Hematopoietic multipotent progenitor cell treated with erythropoietin and hydrocortisone succinate and interleukin-3 and kit ligand, for 17 days (in vitro differentiated cells): ENCODE results near the gene TRIM73.
"Not testable (repeated sequence)": the region's sequence is repeated elsewhere in the genome, so short reads cannot be mapped to it uniquely, and the experiment has no call there.

ENCODE experiments used
- DNase-seq: peaks from one replicate; pipeline ENCODE4 v3.0.0-alpha.2; 2015; ENCODE audit warnings: low spot score

TRIM73 gene

GRCh38 chr7:75395329-75395728, at the start of gene TRIM73:
Gene TRIM73, plus strand, starts transcription at chr7:75395629. Its CDS starts 3,305 bp downstream, at chr7:75398934.
- DNase-seq: not testable (repeated sequence)

DNA sequence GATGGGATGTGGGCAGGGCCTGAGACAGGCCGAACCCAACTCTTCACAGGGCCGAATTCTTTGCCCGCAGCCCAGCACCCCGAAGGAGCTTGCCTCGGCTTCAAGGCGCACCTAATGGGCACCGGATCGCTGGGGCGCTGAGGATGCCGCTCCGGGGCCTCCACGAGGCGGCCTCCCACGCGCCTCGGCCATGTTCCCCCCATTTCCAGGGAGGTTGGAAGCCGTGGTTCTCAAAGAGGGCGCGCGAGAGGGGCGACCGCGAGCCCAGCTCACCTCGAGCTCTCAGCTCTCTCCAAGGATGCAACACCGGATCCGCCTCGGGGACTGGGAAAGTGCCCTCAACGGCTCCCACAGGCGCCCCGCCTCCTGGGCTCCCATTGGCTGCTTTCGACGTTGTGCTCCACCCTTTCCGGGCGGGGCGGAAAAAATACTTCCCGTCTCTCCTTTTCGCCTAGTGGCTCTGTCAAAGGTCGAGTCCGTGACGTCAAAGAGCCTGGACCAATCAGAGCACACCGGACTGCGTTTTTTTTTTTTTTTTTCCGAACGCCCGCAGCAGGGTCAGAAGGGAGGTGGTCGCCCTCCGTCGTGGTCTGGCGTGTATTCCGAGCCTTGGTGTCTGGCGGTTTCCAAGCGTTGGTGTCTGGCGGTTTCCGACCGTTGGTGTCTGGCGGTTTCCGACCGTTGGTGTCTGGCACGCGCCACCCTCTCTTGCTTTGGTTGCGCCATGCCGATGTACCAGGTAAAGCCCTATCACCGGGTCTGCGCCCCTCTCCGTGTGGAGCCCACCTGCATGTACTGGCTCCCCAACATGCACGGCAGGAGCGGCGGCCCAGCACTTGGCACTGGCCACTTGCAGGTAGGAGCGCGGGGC, 36.5 kb upstream of the TRIM73 start:
- DNase-seq: peak; percentile 43

DNA sequence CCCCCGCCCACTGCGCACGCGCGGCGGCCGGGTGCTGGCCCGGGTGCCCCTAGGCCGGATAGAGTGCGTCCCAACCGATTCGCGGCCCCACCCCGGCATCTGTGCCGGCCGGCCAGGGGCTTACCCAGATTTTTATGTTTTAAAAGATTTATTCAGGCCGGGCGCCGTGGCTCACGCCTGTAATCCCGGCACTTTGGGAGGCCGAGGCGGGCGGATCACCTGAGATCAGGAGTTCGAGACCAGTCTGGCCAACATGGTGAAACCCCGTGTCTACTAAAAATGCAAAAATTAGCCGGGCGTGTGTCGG, 35.9 kb upstream of the TRIM73 start:
- DNase-seq: not testable (repeated sequence)

DNA sequence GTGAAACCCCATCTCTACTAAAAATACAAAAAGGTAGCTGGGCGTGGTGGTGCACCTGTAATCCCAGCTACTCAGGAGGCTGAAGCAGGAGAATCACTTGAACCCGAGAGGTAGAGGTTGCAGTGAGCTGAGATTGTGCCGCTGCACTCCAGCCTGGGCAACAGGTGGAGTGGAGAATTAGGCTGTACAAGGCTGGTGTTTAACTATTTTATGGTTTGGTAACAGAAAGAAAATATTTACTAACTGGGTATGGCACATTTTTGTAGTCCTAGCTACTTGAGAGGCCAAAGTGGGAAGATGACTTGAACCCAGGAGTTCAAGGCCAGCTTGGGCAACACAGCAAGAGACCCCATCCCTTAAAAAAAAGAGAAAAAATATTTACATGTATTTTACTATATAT, 31.4 kb upstream of the TRIM73 start:
- not testable (repeated sequence) for DNase-seq

GRCh38 chr7:75366643-75367042, 28.8 kb upstream of the TRIM73 start:
- DNase-seq: not testable (repeated sequence)

GRCh38 chr7:75367313-75367712, 28.1 kb upstream of the TRIM73 start:
- not testable (repeated sequence) for DNase-seq

GRCh38 chr7:75374144-75374518, 21.3 kb upstream of the TRIM73 start:
- not testable (repeated sequence) for DNase-seq

DNA sequence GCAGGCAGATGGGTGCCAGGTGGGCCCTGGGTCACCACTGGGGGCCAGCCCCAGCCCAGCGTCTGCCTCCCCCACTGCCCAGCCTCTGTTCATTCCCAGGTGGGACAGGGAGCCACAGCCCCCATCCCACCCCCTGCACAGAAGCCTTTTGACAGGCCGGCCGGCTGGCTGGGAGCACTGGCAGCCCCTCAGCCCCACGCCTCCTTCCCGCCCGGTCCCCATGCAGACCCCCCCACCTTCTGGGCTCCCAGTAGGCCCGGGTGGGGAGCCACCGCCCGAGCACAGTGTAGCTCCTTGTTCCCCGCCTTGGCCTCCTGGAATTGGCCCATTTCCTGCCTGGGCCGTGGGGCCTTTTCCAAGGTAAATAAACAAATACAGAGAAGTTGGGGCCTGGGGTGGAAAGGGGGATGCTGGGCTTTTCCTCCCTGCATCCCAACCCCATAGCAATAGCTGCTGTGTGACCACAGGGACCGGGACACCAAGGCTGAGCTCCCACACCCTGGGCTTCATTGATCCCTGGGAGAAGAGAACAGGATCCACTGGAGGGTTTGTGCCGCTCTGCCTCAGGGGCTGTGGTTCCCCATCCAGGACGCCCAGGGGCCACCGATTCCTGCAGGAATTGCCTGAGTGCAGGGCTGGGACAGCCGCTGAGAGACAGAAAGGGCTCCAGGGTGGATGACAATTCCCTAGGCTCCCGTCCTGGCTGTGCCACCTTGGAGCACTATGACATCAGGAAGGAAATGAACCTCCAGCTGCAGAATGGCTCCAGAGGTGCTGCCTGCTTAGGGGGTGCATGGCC, 20.7 kb upstream of the TRIM73 start:
- not testable (repeated sequence) for DNase-seq

- DNase-seq: not testable (repeated sequence)
Observed at GRCh38 chr7:75393194-75393593, 2.2 kb upstream of the TRIM73 start.

DNA sequence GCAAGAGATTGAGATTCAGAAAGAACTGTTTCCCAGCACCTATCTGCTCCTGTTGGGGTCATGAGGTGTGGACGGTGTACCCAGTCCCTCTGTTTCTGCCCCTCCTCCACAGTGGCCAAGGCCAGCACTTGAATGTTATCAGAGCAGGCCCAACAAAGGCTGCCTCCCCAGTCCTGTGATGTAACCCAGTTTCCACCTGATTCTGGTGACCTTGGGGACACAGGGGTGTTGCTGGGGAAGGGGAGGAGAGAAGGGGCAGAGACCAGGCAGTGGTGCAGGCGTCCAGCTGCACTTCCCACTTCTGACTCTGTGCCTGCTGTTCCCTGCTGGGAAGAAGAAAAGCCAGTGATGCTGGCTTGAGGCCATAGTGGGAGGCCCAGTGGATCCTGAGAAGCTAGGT, 2.4 kb downstream of the TRIM73 start:
- not testable (repeated sequence) for DNase-seq

DNA sequence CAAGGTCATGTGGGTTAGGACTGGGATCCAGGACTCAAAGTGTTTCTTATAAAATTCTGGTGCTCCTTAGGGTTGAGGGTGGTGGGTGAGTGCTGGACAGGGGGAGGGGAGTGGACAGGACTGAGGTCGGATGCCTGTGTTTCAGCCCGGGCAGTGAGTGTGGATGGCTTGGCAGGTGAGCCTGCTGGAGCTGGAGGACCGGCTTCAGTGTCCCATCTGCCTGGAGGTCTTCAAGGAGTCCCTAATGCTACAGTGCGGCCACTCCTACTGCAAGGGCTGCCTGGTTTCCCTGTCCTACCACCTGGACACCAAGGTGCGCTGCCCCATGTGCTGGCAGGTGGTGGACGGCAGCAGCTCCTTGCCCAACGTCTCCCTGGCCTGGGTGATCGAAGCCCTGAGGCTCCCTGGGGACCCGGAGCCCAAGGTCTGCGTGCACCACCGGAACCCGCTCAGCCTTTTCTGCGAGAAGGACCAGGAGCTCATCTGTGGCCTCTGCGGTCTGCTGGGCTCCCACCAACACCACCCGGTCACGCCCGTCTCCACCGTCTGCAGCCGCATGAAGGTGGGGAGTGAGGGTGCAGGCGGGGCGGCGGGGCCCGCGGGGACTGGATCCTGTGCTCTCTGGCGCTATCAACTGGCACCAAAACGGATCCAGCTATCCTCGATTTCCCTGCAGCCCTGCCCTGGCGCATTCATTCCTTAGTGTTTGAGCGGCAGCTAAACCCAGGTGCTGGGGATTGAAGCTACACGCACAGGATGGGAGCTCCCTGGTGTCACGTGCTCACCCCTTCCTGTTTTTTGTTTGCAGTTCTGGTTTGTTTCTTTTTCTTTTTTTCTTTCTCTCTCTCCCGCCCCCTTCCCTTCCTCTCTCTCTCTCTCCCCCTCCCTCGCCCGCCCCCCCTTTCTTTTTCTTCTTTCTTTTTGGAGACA, 3.6 kb downstream of the TRIM73 start:
- DNase-seq: not testable (repeated sequence)

DNA sequence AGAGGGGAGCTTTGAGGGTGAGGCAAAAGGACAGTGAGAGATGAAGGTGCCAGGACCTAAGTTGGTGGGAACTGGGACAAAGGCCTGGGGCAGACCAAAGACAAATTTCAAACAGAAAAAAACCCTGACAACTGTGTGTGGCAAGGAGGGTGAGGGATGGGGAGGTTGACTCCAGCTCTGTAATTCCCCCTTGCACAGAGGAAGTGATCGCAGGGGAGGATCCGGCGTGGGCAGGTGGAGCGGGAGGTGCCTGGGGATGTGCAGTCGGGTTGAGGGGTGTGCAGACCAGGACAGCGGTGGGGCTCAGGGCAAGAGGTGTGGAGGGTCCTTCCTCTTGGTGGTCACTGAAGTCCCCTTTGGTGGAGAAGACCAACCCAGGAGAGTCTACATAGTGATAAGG, 5.1 kb downstream of the TRIM73 start:
- DNase-seq: not testable (repeated sequence)

GRCh38 chr7:75403455-75404443, 8.3 kb downstream of the TRIM73 start:
- DNase-seq: not testable (repeated sequence)

- not testable (repeated sequence) for DNase-seq
Observed at GRCh38 chr7:75404663-75405062, 9.2 kb downstream of the TRIM73 start.

GRCh38 chr7:75409880-75410822, 14.7 kb downstream of the TRIM73 start:
- not testable (repeated sequence) for DNase-seq

DNA sequence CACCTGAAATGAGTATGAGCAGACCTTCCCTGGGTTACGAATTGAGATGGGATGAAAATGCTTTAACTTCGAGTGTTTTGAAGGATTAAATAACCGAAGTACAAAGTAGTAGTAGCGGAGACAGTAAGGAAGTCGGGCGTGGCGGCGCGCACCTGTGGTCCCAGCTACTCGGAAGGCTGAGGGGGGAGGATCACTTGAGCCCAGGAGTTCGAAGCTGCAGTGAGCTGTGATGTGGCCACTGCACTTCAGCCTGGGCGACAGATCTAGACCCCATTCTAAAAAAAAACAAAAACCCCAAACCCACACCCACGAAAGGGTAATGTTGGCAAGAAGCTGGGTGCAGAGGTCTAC, 15.4 kb downstream of the TRIM73 start:
- DNase-seq: not testable (repeated sequence)

- DNase-seq: not testable (repeated sequence)
Observed at GRCh38 chr7:75414204-75414603, 18.8 kb downstream of the TRIM73 start.

- not testable (repeated sequence) for DNase-seq
Observed at GRCh38 chr7:75414708-75415427, 19.4 kb downstream of the TRIM73 start.

GRCh38 chr7:75415428-75415817, 20.0 kb downstream of the TRIM73 start:
- DNase-seq: not testable (repeated sequence)
